H9 (cell line): Measurements from ENCODE around the gene NUDT10. TPM values are rescaled to one million over a fixed set of nuclear protein-coding genes. Genes with fewer than 3 reads are reported as not detected.
A peak's percentile ranks its signal among the peaks of the same experiment; 100 is the strongest.

Experiments used
- DNase-seq: peaks from one replicate; pipeline ENCODE4 v3.0.0-alpha.2; 2017
- H2AFZ ChIP-seq: one replicate; pipeline ENCODE4 v1.6.1; 2013; ENCODE audit warnings: mild to moderate bottlenecking, low read length, control low read depth, moderate library complexity
- H2AK5ac ChIP-seq: 2 replicates; pipeline ENCODE4 v1.6.1; 2013; ENCODE audit warnings: low read length, control low read depth, mixed read lengths; ENCODE audit not compliant: insufficient read length
- H2BK120ac ChIP-seq: one replicate; pipeline ENCODE4 v1.6.1; 2013; ENCODE audit warnings: low read depth, mild to moderate bottlenecking, low read length, control low read depth, inconsistent platforms; ENCODE audit not compliant: poor library complexity, severe bottlenecking
- H2BK12ac ChIP-seq: 2 replicates; pipeline ENCODE4 v1.6.1; 2013; ENCODE audit warnings: low read length, control low read depth, mixed read lengths, low read depth; ENCODE audit not compliant: insufficient read length
- H2BK15ac ChIP-seq: 2 replicates; pipeline ENCODE4 v1.6.1; 2013; ENCODE audit warnings: low read depth, low read length, control low read depth
- H2BK20ac ChIP-seq: one replicate; pipeline ENCODE4 v1.6.1; 2013; ENCODE audit warnings: low read depth, mild to moderate bottlenecking, low read length, control low read depth, inconsistent platforms; ENCODE audit not compliant: poor library complexity, severe bottlenecking
- H2BK5ac ChIP-seq: 2 replicates; pipeline ENCODE4 v1.6.1; 2013; ENCODE audit warnings: low read length, control low read depth, mixed read lengths; ENCODE audit not compliant: insufficient read length
- H3K14ac ChIP-seq: 2 replicates; pipeline ENCODE4 v1.6.1; 2013; ENCODE audit warnings: low read length, control low read depth; ENCODE audit not compliant: insufficient read depth
- H3K18ac ChIP-seq: 2 replicates; pipeline ENCODE4 v1.6.1; 2013; ENCODE audit warnings: low read depth, mild to moderate bottlenecking, mixed read lengths, low read length, control low read depth; ENCODE audit not compliant: insufficient read length
- H3K23ac ChIP-seq: 2 replicates; pipeline ENCODE4 v1.6.1; 2013; ENCODE audit warnings: low read length, control low read depth, mixed read lengths, low read depth; ENCODE audit not compliant: insufficient read length
- H3K23me2 ChIP-seq: 2 replicates; pipeline ENCODE4 v1.6.1; 2013; ENCODE audit warnings: low read depth, mild to moderate bottlenecking, mixed read lengths, low read length, control low read depth; ENCODE audit not compliant: insufficient read length, poor library complexity, severe bottlenecking
- H3K27ac ChIP-seq: 2 replicates; pipeline ENCODE4 v1.5.1; 2013; ENCODE audit warnings: low read length, control low read depth, mixed read lengths, low read depth; ENCODE audit not compliant: insufficient read length
- H3K27me3 ChIP-seq: 2 replicates; pipeline ENCODE4 v1.6.1; 2013; ENCODE audit warnings: low read length, control low read depth, inconsistent platforms; ENCODE audit not compliant: insufficient read depth
- H3K4ac ChIP-seq: 2 replicates; pipeline ENCODE4 v1.6.1; 2013; ENCODE audit warnings: low read depth, mild to moderate bottlenecking, control low read depth, inconsistent platforms, low read length, moderate library complexity
- H3K4me1 ChIP-seq: 2 replicates; pipeline ENCODE4 v1.6.1; 2013; ENCODE audit warnings: low read length, control low read depth, inconsistent platforms; ENCODE audit not compliant: insufficient read depth
- H3K4me2 ChIP-seq: 2 replicates; pipeline ENCODE4 v1.6.1; 2013; ENCODE audit warnings: low read length, control low read depth, mixed read lengths; ENCODE audit not compliant: insufficient read length, insufficient read depth
- H3K56ac ChIP-seq: 2 replicates; pipeline ENCODE4 v1.6.1; 2013; ENCODE audit warnings: low read depth, mild to moderate bottlenecking, mixed read lengths, low read length, control low read depth; ENCODE audit not compliant: insufficient read length
- H3K79me1 ChIP-seq: 2 replicates; pipeline ENCODE4 v1.6.1; 2013; ENCODE audit warnings: low read depth, mild to moderate bottlenecking, moderate library complexity, low read length, control low read depth, inconsistent platforms; ENCODE audit not compliant: insufficient read depth, poor library complexity, severe bottlenecking
- H3K79me2 ChIP-seq: 2 replicates; pipeline ENCODE4 v1.6.1; 2013; ENCODE audit warnings: low read length, control low read depth, inconsistent platforms; ENCODE audit not compliant: insufficient read depth
- H3K9ac ChIP-seq: 2 replicates; pipeline ENCODE4 v1.6.1; 2013; ENCODE audit warnings: low read length, control low read depth, mixed read lengths; ENCODE audit not compliant: insufficient read length; ENCODE audit errors: extremely low read depth
- H3K9me3 ChIP-seq: one replicate; pipeline ENCODE4 v1.6.1; 2013; ENCODE audit warnings: low read depth, low read length, inconsistent platforms; ENCODE audit not compliant: control insufficient read depth
- H3T11ph ChIP-seq: one replicate; pipeline ENCODE4 v1.6.1; 2013; ENCODE audit warnings: mild to moderate bottlenecking, low read length, control low read depth, inconsistent platforms
- H4K20me1 ChIP-seq: one replicate; pipeline ENCODE4 v1.6.1; 2013; ENCODE audit not compliant: control insufficient read depth, insufficient read length, insufficient read depth
- H4K5ac ChIP-seq: 2 replicates; pipeline ENCODE4 v1.6.1; 2013; ENCODE audit warnings: low read depth, mild to moderate bottlenecking, mixed read lengths, low read length, control low read depth; ENCODE audit not compliant: insufficient read length
- H4K8ac ChIP-seq: replicated peaks from 2 replicates; pipeline ENCODE4 v1.6.1; 2013; ENCODE audit warnings: low read length, control low read depth, mixed read lengths, low read depth; ENCODE audit not compliant: insufficient read length
- H4K91ac ChIP-seq: 2 replicates; pipeline ENCODE4 v1.6.1; 2013; ENCODE audit warnings: low read depth, mild to moderate bottlenecking, moderate library complexity, mixed read lengths, low read length, control low read depth; ENCODE audit not compliant: insufficient read length
- H3K27ac Mint-ChIP-seq, 3 experiments: 2 replicates in 2 of 3; 3 replicates in 1 of 3; pipeline ENCODE4 v1.8.0; 2020 to 2021; ENCODE audit warnings: mixed read lengths in 3 of 3, mild to moderate bottlenecking in 1 of 3, moderate library complexity in 1 of 3
- H3K27me3 Mint-ChIP-seq: 2 replicates; pipeline ENCODE4 v1.8.0; 2021; ENCODE audit warnings: low read depth, mild to moderate bottlenecking, moderate library complexity, mixed read lengths
- H3K36me3 Mint-ChIP-seq, 3 experiments: 2 replicates in 2 of 3; 3 replicates in 1 of 3; pipeline ENCODE4 v1.8.0; 2020 to 2021; ENCODE audit warnings: low read depth in 3 of 3, mixed read lengths in 3 of 3; ENCODE audit not compliant: insufficient read depth in 1 of 3
- H3K4me1 Mint-ChIP-seq, 2 experiments: 2 replicates each; pipeline ENCODE4 v1.8.0; 2020; ENCODE audit warnings: mixed read lengths in 2 of 2
- H3K4me3 Mint-ChIP-seq, 2 experiments: 2 replicates in 1 of 2; 3 replicates in 1 of 2; pipeline ENCODE4 v1.8.0; 2020 to 2021; ENCODE audit warnings: mild to moderate bottlenecking in 2 of 2, mixed read lengths in 2 of 2, moderate library complexity in 1 of 2
- H3K9me3 Mint-ChIP-seq, 2 experiments: 2 replicates in 1 of 2; 3 replicates in 1 of 2; pipeline ENCODE4 v1.8.0; 2020; ENCODE audit warnings: mild to moderate bottlenecking in 2 of 2, mixed read lengths in 2 of 2, moderate library complexity in 1 of 2
- WGBS: extraction: QIAGEN DNeasy Blood & Tissue Kit; methylation state at CpG from one replicate; pipeline ENCODE4 v1.1.7; 2013; ENCODE audit warnings: missing lambda C conversion rate, low lambda C conversion rate, mixed read lengths; ENCODE audit not compliant: insufficient read length; ENCODE audit errors: extremely low coverage; 5-methylcytosine and 5-hydroxymethylcytosine counted together
- total RNA-seq: library from RNA; stranded (reverse); gene quantifications from 2 replicates; pipeline ENCODE4 v1.2.1, GENCODE V29; 2021
- TF ChIP-seq, protein P1 (sequence below): fragments of 200-600 bp; sonication (generic); conservative IDR thresholded peaks from 3 replicates; pipeline ENCODE4 v1.8.0; 2021; ENCODE audit warnings: antibody characterized with exemption, mild to moderate bottlenecking

Gene NUDT10
- total RNA-seq, 1 experiment from 2014 or later: 11.9 TPM

DNA sequence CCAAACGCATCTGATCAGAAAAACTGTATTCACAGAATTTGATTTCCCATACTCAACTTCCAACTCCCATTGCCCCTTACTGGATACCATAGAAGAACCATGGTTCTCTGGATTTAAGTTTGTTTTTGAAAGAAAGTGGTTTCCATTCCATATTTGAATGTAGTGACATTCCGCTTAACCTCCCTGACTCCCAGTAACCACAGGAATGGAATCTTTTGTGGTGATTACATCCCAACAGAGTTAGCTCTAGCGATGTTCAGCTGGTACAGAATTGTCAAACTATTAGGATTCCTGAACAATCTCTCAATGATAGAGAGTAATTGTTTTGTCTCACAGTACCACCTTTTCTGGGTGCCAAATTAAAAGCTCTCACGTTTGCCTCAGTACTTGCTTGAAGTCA, 1.7 kb downstream of the NUDT10 start:
- no peak overlapping the region for H2BK15ac ChIP-seq
- no peak overlapping the region for H3K56ac ChIP-seq
- no CpG with 5 or more reads among the region's 4 CpGs for WGBS
- H2BK20ac ChIP-seq: no peak overlapping the region
- DNase-seq: no peak
- TF ChIP-seq, protein P1, sequence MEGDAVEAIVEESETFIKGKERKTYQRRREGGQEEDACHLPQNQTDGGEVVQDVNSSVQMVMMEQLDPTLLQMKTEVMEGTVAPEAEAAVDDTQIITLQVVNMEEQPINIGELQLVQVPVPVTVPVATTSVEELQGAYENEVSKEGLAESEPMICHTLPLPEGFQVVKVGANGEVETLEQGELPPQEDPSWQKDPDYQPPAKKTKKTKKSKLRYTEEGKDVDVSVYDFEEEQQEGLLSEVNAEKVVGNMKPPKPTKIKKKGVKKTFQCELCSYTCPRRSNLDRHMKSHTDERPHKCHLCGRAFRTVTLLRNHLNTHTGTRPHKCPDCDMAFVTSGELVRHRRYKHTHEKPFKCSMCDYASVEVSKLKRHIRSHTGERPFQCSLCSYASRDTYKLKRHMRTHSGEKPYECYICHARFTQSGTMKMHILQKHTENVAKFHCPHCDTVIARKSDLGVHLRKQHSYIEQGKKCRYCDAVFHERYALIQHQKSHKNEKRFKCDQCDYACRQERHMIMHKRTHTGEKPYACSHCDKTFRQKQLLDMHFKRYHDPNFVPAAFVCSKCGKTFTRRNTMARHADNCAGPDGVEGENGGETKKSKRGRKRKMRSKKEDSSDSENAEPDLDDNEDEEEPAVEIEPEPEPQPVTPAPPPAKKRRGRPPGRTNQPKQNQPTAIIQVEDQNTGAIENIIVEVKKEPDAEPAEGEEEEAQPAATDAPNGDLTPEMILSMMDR: no peak
- H3K36me3 Mint-ChIP-seq: peaks cover 0 to 3% (median 2%) of the 10 kb centered on the region in 3 experiments; a peak in 4 of 7 replicates
- no peak overlapping the region for H4K5ac ChIP-seq
- H3K4me1 ChIP-seq: no peaks in the 10 kb centered on the region
- H3K23ac ChIP-seq: no peak overlapping the region
- no peak overlapping the region for H3K18ac ChIP-seq
- peaks cover 11 to 19% of the 10 kb centered on the region in 2 experiments for H3K4me1 Mint-ChIP-seq
- no peak overlapping the region for H2AFZ ChIP-seq
- no peak overlapping the region for H2BK12ac ChIP-seq
- peak overlapping the region; percentile 49 for H3K4me2 ChIP-seq
- no peak overlapping the region for H3K27ac Mint-ChIP-seq
- no peak overlapping the region for H2AK5ac ChIP-seq
- H3K27ac ChIP-seq: no peak overlapping the region
- no peaks in the 10 kb centered on the region for H3K27me3 ChIP-seq
- peak overlapping the region; percentile 84 to 90 for H3K4me3 Mint-ChIP-seq
- H4K91ac ChIP-seq: no peak overlapping the region
- no peak overlapping the region for H2BK5ac ChIP-seq
- H3K9me3 Mint-ChIP-seq: peaks cover 59 to 65% of the 10 kb centered on the region in 2 experiments
- no peaks in the 10 kb centered on the region for H3K23me2 ChIP-seq
- H4K20me1 ChIP-seq: no peaks in the 10 kb centered on the region
- no peaks in the 10 kb centered on the region for H3K79me1 ChIP-seq
- H3K79me2 ChIP-seq: no peaks in the 10 kb centered on the region; the same call in 1 of the 2 replicates
- no peak overlapping the region for H4K8ac ChIP-seq
- no peak overlapping the region for H3T11ph ChIP-seq
- no peak overlapping the region for H3K9ac ChIP-seq
- H3K14ac ChIP-seq: no peak overlapping the region
- H3K27me3 Mint-ChIP-seq: peaks cover 2% of the 10 kb centered on the region
- H3K4ac ChIP-seq: no peak overlapping the region
- H2BK120ac ChIP-seq: no peak overlapping the region
- peaks cover 21% of the 10 kb centered on the region for H3K9me3 ChIP-seq
